Activated T-cell treated with anti-CD3 and anti-CD28 coated beads for 4 hours (primary cell): ENCODE measurements around the gene GNG3.
"Not testable (repeated sequence)": the region's sequence is repeated elsewhere in the genome, so short reads cannot be mapped to it uniquely, and the experiment has no call there.

Experiments used
- DNase-seq: peaks from one replicate; pipeline ENCODE4 v3.0.0-alpha.2; 2020

The GNG3 gene

GRCh38 chr11:62688491-62688890, 19.0 kb upstream of the GNG3 start:
- DNase-seq, result no peak

- no peak for DNase-seq
These were observed 17.9 kb upstream of the GNG3 start, which contains the start of gene LRRN4CL for GRCh38 chr11:62689421-62690183. TSS of gene LRRN4CL (minus strand) at chr11:62689530. CDS start at chr11:62688508, 1,022 bp downstream.

GRCh38 chr11:62693624-62694023, 13.9 kb upstream of the GNG3 start:
- DNase-seq, result not testable (repeated sequence)

GRCh38 chr11:62694455-62695167, 12.9 kb upstream of the GNG3 start:
- peak; percentile 74 for DNase-seq

- no peak for DNase-seq
These were observed 5.2 kb upstream of the GNG3 start for GRCh38 chr11:62702246-62702645.

GRCh38 chr11:62703921-62704320, 3.6 kb upstream of the GNG3 start:
- not testable (repeated sequence) for DNase-seq

GRCh38 chr11:62705413-62705812, 2.1 kb upstream of the GNG3 start:
- no peak for DNase-seq

- DNase-seq, result peak; percentile 94
These were observed 1.3 kb upstream of the GNG3 start for GRCh38 chr11:62705880-62706849.

- no peak for DNase-seq
These were observed 627 bp upstream of the GNG3 start for GRCh38 chr11:62706850-62707247.

GRCh38 chr11:62708392-62708791, 916 bp downstream of the GNG3 start:
- no peak for DNase-seq

GRCh38 chr11:62708793-62709192, 1.3 kb downstream of the GNG3 start:
- DNase-seq, result peak; percentile 32

GRCh38 chr11:62709247-62710000, 1.9 kb downstream of the GNG3 start:
- DNase-seq, result peak; percentile 95

GRCh38 chr11:62710001-62710345, 2.5 kb downstream of the GNG3 start:
- peak; percentile 26 for DNase-seq

- DNase-seq, result no peak
These were observed 4.9 kb downstream of the GNG3 start for GRCh38 chr11:62712276-62712812.

GRCh38 chr11:62712861-62713260, 5.4 kb downstream of the GNG3 start:
- DNase-seq, result no peak

- DNase-seq, result no peak
These were observed 5.9 kb downstream of the GNG3 start for GRCh38 chr11:62713343-62713742.

- no peak for DNase-seq
These were observed 8.0 kb downstream of the GNG3 start for GRCh38 chr11:62715150-62716130.

GRCh38 chr11:62716206-62716605, 8.7 kb downstream of the GNG3 start:
- no peak for DNase-seq

- no peak for DNase-seq
These were observed 9.3 kb downstream of the GNG3 start for GRCh38 chr11:62716816-62717215.

GRCh38 chr11:62719302-62719978, 12.0 kb downstream of the GNG3 start:
- no peak for DNase-seq
